Sigmoid colon (tissue), 7 donors: ENCODE results near the gene XRN2. TPM values are rescaled to one million over a fixed set of nuclear protein-coding genes. Genes with fewer than 3 reads are reported as not detected.

Experiments
- DNase-seq: peaks from one replicate; pipeline ENCODE4 v3.0.0-alpha.2; 2019
- H3K27ac ChIP-seq, 4 donors: fragments of 200-600 bp; sonication (generic); one replicate each; pipeline ENCODE4 v1.5.1; 2016 to 2019; ENCODE audit warnings: mild to moderate bottlenecking in 1 of 4
- H3K27me3 ChIP-seq, 3 donors: fragments of 200-600 bp; sonication (generic); one replicate each; pipeline ENCODE4 v1.5.1; 2019; ENCODE audit warnings: mild to moderate bottlenecking in 1 of 3
- H3K36me3 ChIP-seq, 4 donors: fragments of 200-600 bp; sonication (generic); one replicate each; pipeline ENCODE4 v1.5.1; 2016 to 2019
- H3K4me1 ChIP-seq, 4 donors: fragments of 200-600 bp; sonication (generic); one replicate each; pipeline ENCODE4 v1.5.1; 2017 to 2019
- H3K4me3 ChIP-seq, 4 donors: fragments of 200-600 bp; sonication (generic); one replicate each; pipeline ENCODE4 v1.5.1; 2017 to 2019; ENCODE audit warnings: mild to moderate bottlenecking in 2 of 4, moderate library complexity in 1 of 4
- H3K9me3 ChIP-seq, 4 donors: fragments of 200-600 bp in 3 of 4; sonication (generic) in 3 of 4; one replicate each; pipeline versions ENCODE4 v1.5.1 to v1.6.1; 2013 to 2019
- EP300 ChIP-seq, 4 donors: sonication (generic); formaldehyde crosslinking; IDR thresholded peaks; one replicate each; pipeline ENCODE4 v1.6.1; 2017; ENCODE audit warnings: antibody characterized with exemption in 4 of 4
- POLR2A ChIP-seq, 2 donors: fragments of 450-650 bp; IDR thresholded peaks; one replicate each; pipeline ENCODE4 v1.6.1; 2016; ENCODE audit warnings: antibody characterized with exemption in 2 of 2, mild to moderate bottlenecking in 2 of 2, moderate library complexity in 2 of 2
- POLR2AphosphoS5 ChIP-seq, 4 donors: sonication (generic); formaldehyde crosslinking; IDR thresholded peaks; one replicate each; pipeline ENCODE4 v1.6.1; 2017; ENCODE audit warnings: antibody characterized with exemption in 4 of 4
- WGBS, 2 donors: extraction: QIAGEN DNeasy Blood & Tissue Kit; methylation state at CpG; one replicate each; pipeline ENCODE4 v1.1.7; 2013; 5-methylcytosine and 5-hydroxymethylcytosine counted together
- intact Hi-C: fragments of 100-400 bp; cut with DNase I; formaldehyde crosslinking; loops from one replicate; pipeline ENCODE4 v1.15.1; 2023
- polyA plus RNA-seq, 3 donors: library from polyadenylated mRNA; stranded (reverse); fragments of 200-250 nt; gene quantifications; one replicate each; pipeline ENCODE4 v1.2.3, GENCODE V29; 2013
- total RNA-seq, 4 donors: library from RNA; depleted of rRNA; stranded (reverse); fragments of >200 nt; gene quantifications; one replicate each; pipeline ENCODE4 v1.1.0, GENCODE V29; 2016
- TF ChIP-seq, protein P1 (sequence below), 4 experiments: fragments of 450-650 bp in 3 of 4; fragments of 200-600 bp in 1 of 4; IDR thresholded peaks; one replicate each; pipeline ENCODE4 v1.5.1; 2016 to 2019; ENCODE audit warnings: antibody characterized with exemption in 4 of 4, mild to moderate bottlenecking in 3 of 4, moderate library complexity in 2 of 4
- donor health status: healthy with polysubstance abuse.
- donor health status: Bipolar disorder and iron deficiency.
- donor health status: healthy.

The XRN2 gene
- total and polyA plus RNA-seq, 7 donors, result 21.0 to 79.8 (median 53.5) TPM

DNA sequence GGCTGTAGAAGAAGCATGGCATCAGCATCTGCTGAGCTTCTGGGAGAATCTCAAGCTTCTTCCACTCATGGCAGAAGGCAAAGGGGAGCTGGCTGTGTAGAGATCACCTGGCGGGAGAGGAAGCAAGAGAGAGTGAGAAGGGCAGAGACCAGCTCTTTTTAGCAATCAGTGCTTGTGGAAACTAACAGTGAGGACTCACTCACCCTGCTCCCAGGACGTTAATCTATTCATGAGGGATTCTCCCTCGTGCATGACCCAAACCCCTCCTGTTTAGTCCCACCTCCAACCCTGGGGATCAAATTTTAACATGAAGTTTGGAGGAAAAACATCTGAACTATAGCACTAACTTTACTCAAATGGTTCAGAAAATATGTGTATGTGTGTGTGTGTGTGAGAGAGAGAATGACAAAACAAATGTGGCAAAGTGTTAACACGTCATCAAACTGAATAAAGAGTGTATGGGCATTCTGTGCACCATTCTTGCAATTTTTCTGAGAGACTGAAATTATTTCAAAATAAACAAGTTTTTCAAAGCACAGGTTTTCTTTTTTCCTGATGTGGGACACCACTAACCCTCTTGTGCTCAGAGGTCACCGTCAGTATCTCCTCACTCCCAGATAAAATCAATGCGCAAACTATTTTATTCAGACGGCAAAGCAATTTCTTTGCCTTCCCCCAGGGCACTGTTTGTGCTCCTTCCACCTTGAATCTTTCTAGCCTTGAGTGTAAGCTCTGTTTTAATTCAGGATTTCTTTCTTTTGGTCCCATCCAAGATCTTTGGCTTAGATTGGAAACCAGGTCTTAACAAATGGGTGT is 23.2 kb upstream of the XRN2 start:
- intact Hi-C loops, result no loop called here
- DNase-seq, result no peak
- Histone ChIP-seq H3K27ac (no peak overlapping the region), H3K36me3 (no peaks in the 10 kb centered on the region), H3K4me3 (no peak overlapping the region), H3K9me3 (no peaks in the 10 kb centered on the region), H3K27me3 (no peaks in the 10 kb centered on the region), H3K4me1 (no peaks in the 10 kb centered on the region)
- TF ChIP-seq POLR2A (IDR thresholded peaks at IDR 0.05) (no peak), POLR2AphosphoS5 (IDR thresholded peaks at IDR 0.05) (no peak), EP300 (IDR thresholded peaks at IDR 0.05) (no peak)
- TF ChIP-seq, protein P1, sequence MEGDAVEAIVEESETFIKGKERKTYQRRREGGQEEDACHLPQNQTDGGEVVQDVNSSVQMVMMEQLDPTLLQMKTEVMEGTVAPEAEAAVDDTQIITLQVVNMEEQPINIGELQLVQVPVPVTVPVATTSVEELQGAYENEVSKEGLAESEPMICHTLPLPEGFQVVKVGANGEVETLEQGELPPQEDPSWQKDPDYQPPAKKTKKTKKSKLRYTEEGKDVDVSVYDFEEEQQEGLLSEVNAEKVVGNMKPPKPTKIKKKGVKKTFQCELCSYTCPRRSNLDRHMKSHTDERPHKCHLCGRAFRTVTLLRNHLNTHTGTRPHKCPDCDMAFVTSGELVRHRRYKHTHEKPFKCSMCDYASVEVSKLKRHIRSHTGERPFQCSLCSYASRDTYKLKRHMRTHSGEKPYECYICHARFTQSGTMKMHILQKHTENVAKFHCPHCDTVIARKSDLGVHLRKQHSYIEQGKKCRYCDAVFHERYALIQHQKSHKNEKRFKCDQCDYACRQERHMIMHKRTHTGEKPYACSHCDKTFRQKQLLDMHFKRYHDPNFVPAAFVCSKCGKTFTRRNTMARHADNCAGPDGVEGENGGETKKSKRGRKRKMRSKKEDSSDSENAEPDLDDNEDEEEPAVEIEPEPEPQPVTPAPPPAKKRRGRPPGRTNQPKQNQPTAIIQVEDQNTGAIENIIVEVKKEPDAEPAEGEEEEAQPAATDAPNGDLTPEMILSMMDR (IDR thresholded peaks at IDR 0.05), result no peak
- WGBS, 2 donors, result 67 to 80% methylated on average over 7 of the region's 7 CpGs

- intact Hi-C loops, result no loop called here
- Histone ChIP-seq H3K4me3 (no peak overlapping the region), H3K36me3 (no peaks in the 10 kb centered on the region), H3K9me3 (no peaks in the 10 kb centered on the region), H3K27me3 (no peaks in the 10 kb centered on the region), H3K27ac (no peak overlapping the region), H3K4me1 (no peaks in the 10 kb centered on the region)
- WGBS, 2 donors, result 57 to 85% methylated on average over 3 of the region's 3 CpGs
- DNase-seq, result no peak
- TF ChIP-seq POLR2AphosphoS5 (IDR thresholded peaks at IDR 0.05) (no peak), POLR2A (IDR thresholded peaks at IDR 0.05) (no peak), EP300 (IDR thresholded peaks at IDR 0.05) (no peak)
- TF ChIP-seq, protein P1 (IDR thresholded peaks at IDR 0.05), result no peak
These were observed 22.6 kb upstream of the XRN2 start for GRCh38 chr20:21280522-21281016.

DNA sequence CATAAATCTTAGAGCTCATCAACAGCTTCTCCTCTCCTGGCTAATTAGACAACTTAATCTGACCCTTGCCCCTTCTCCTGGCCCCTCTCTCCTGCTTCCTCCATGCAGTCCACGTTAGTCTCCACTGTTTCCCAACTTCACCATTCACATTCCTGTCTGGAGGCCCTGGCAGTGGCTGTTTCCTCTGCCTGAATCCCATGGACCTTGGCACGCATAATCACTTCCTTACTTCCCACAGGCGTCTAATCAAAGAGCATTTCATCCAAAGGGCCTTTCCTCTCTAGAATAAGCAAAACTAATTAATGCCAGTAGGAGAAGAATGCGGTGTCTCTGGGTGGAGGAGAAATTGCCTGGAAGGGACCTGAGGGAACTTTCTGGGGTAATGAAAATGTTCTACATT is 16.4 kb upstream of the XRN2 start:
- Histone ChIP-seq H3K27ac (no peak overlapping the region), H3K27me3 (no peaks in the 10 kb centered on the region), H3K4me3 (no peak overlapping the region), H3K36me3 (no peaks in the 10 kb centered on the region), H3K4me1 (no peaks in the 10 kb centered on the region), H3K9me3 (no peaks in the 10 kb centered on the region)
- 67 to 73% methylated on average over 4 of the region's 4 CpGs for WGBS, 2 donors
- DNase-seq, result no peak
- intact Hi-C loops, result no loop called here
- no peak for TF ChIP-seq POLR2AphosphoS5 (IDR thresholded peaks at IDR 0.05)
- TF ChIP-seq, protein P1 (IDR thresholded peaks at IDR 0.05), result no peak
- TF ChIP-seq POLR2A (IDR thresholded peaks at IDR 0.05), result no peak
- no peak for TF ChIP-seq EP300 (IDR thresholded peaks at IDR 0.05)

- TF ChIP-seq, protein P1 (IDR thresholded peaks at IDR 0.05), result no peak
- no peak for TF ChIP-seq POLR2AphosphoS5 (IDR thresholded peaks at IDR 0.05)
- no peak for TF ChIP-seq POLR2A (IDR thresholded peaks at IDR 0.05)
- TF ChIP-seq EP300 (IDR thresholded peaks at IDR 0.05), result no peak
- DNase-seq, result no peak
- Histone ChIP-seq H3K27ac (no peak overlapping the region), H3K4me1 (no peaks in the 10 kb centered on the region), H3K27me3 (no peaks in the 10 kb centered on the region), H3K36me3 (no peaks in the 10 kb centered on the region), H3K9me3 (no peaks in the 10 kb centered on the region), H3K4me3 (no peak overlapping the region)
- intact Hi-C loops, result no loop called here
- whole genome bisulfite sequencing, 2 donors, result 66 to 76% methylated on average over 14 of the region's 14 CpGs
These were observed 14.4 kb upstream of the XRN2 start for GRCh38 chr20:21288587-21289370.
